ENCODE measurements around the gene CMTM7. TPM values are rescaled to one million over a fixed set of nuclear protein-coding genes. Genes with fewer than 3 reads are reported as not detected.

Gene CMTM7
- total RNA-seq, 1 donor from 2014 or later = 83.0 TPM

GRCh38 chr3:32411442-32411841 lies 19.8 kb downstream of the CMTM7 start:
- DNase-seq (ENCODE audit: extremely low read depth, low read depth, low spot score) = no peak

DNA sequence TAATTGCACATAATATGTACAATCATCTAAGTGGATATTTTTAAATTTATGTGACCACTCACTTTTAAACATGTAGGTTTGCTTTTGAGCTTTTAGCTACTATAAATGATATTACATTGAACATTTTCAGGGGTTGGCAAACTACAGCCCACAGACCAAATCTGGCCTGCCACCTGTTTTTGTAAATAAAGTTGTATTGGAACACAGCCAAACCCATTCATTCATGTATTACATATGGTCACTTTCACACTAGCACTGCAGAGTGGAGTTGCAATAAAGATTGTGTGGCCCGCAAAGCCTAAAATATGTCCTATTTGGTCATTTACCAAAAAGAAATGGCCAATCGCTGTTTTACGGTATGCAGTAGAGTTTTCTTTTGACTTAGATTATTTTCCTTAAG lies 21.2 kb downstream of the CMTM7 start:
- DNase-seq (ENCODE audit: extremely low read depth, low read depth, low spot score) = no peak

DNA sequence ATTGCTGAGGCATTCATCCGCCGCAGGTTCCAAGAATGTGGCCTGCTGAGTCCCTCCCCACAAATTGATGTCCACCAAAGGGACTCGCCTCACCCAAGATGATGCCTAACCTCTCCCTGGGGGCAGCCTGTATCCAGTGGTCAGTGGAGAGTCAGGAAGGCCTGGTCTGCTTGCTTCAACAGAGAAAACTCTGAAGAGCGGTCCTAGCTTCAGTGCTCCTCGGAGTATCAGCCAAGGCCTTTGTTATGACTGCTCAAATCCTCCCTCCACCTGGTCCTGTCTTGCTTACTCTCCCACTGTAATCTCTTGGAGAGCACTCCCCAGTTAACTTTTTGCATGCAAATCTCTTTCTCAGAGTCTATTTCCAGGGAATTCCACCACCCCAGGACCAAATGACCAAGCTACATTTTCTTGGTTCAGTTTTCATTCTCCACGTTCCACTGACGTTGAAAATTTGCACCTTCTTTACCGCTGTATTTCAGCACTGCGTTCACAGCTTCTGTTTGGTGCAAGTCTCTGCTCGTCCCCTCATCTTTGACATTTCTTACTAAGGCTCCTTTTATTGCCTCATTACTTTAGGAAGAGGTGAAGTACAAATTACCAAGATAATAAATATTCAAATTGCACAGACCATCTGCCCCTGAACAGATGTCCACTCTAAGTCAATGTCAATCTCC lies 22.3 kb downstream of the CMTM7 start:
- DNase-seq (ENCODE audit: extremely low read depth, low read depth, low spot score) = no peak

DNA sequence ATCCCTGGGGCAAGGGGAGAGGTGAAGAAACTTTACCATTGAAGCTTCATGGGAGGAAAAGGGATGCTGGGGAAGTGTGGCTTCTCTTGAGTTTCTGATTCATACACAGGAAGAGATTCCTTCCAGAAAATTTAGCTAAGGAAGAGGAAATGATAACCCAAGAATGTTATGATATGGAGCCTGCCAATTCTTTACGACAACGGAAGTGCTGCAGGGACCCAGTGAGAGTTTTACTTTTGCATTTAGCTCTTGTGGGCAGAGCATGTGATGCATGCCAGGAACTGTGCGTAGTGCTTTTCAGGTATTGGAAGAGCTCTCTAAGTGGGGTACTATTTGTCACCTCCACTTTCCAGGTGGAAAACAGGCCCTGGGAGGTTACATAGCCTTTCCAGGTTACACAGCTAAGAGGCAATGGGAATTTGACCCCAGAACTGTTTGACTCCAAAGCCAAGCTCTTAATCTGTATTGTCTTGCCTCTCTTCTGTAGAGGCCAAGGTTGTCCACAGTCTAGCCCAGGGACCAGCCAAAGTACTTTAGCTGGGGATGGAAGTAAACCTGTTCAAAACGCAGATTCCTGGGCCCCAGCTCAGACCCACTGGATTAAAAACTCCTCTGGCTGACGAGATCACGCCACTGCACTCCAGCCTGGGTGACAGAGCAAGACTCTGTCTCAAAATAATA lies 23.0 kb downstream of the CMTM7 start:
- peak; percentile 93 for DNase-seq (ENCODE audit: extremely low read depth, low read depth, low spot score)

- no peak for DNase-seq (ENCODE audit: extremely low read depth, low read depth, low spot score)
Observed at GRCh38 chr3:32419742-32420125, 28.1 kb downstream of the CMTM7 start.

DNA sequence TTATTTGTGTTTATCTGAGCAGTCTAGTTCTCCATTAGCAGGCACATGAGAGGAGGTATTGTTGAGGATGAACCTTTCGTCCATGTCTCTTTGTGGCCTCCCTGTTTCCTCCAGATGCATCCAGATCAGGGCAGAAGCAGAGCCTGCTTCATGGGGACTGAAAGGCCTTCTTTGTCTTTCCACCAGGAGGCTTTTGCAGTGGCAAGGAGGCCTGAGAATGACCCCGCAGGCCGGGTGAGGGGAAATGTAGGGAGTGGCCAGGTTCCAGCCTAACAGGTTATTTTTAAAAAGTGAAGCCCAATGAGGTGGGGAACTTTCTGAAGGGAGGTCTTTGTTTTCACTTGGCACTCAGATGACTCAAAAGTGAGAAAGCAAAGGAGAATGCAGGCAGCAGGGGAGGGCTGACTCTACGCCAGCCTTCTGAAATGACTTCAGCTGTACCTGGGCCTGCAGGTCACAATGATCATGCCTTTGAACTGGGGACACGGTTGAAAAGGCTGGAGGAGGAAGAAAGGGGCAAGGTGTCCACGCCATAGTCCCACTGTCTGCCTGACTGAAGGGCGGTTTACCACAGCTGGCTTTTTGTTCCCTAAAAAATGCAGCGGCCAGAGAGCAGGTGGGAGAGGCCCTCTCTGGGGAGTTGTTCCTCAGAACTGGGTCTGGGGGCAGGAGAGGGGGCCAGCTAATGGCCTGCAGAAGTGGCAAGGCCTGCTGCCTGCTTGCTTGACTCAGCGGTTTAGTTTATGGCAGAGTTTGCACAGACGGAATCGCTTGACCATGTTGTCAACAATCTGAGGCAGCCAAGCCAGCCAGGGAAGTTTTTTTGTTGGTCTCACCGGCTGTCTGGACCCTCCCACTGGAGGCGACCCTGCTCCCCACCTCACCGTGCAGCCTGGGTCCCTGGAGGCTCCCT lies 28.7 kb downstream of the CMTM7 start:
- no peak for DNase-seq (ENCODE audit: extremely low read depth, low read depth, low spot score)

DNA sequence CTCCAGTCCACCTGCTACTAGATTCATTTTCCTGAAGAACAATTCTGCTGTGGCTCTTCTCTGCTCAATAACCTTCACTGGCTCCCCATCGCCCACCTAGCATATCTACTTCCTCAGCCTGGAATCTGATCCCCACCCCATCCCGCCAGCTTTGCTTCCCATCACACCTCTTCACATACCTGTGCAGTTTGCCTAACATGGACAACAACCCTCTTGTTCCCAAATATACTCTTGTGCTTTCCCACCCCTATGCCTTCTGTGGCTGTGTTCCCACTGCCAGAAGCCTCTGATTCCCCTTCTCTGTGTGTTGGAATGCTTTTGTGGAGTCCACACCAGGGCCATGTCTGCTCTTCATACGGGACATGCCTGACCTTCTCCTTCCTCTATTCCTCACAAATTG lies 29.5 kb downstream of the CMTM7 start:
- DNase-seq (ENCODE audit: extremely low read depth, low read depth, low spot score) = no peak

DNA sequence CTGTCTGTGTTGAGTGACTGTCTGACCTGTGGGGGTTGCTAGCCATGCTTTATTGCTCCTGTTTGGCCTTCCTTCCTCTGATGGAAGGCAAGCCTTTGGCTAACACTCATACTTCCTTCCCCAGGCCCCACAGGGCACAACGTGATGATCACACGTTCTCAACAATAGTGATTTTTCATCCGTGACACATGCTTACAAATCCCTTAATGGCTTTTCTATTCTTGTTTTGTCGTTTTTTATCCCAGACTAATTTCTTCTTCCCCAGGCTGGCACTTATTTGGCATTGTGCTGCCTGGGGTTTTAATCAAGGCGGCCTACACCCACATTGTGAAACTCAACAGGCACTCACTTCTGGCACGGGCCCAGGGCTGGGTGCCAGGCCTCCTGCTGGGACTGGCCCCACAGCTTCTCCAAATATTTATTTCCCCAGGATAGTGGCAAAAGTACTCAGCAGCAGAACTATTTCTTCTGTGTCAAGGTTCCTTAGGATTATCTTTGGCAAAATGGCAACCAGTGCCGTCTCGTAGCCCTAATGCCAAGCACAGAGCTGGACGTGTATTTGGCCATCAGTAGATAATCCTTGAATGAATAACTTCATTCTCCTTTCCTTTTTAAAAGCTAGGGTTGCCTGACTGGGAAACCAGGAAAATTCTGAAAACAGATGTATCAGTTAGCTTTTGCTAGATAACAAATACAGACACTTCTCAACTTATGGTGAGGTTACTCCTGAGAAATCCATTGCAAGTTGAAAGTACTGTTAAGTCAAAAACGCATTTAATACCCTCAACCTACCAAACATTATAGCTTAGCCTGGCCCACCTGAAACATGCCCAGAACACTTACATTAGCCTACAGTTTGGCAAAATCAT lies 30.6 kb downstream of the CMTM7 start:
- peak; percentile 82 for DNase-seq (ENCODE audit: extremely low read depth, low read depth, low spot score)

- DNase-seq (ENCODE audit: extremely low read depth, low read depth, low spot score) = no peak
Observed at GRCh38 chr3:32422943-32423342, 31.3 kb downstream of the CMTM7 start.

- DNase-seq (ENCODE audit: extremely low read depth, low read depth, low spot score) = no peak
Observed at GRCh38 chr3:32423534-32423933, 31.9 kb downstream of the CMTM7 start.

- DNase-seq (ENCODE audit: extremely low read depth, low read depth, low spot score) = no peak
Observed at GRCh38 chr3:32423956-32424557, 32.4 kb downstream of the CMTM7 start.

- DNase-seq (ENCODE audit: extremely low read depth, low read depth, low spot score) = no peak
Observed at GRCh38 chr3:32424581-32425250, 33.1 kb downstream of the CMTM7 start.

- DNase-seq (ENCODE audit: extremely low read depth, low read depth, low spot score) = no peak
Observed at GRCh38 chr3:32428092-32429068, 36.7 kb downstream of the CMTM7 start.

GRCh38 chr3:32430900-32431299 lies 39.2 kb downstream of the CMTM7 start:
- no peak for DNase-seq (ENCODE audit: extremely low read depth, low read depth, low spot score)

DNA sequence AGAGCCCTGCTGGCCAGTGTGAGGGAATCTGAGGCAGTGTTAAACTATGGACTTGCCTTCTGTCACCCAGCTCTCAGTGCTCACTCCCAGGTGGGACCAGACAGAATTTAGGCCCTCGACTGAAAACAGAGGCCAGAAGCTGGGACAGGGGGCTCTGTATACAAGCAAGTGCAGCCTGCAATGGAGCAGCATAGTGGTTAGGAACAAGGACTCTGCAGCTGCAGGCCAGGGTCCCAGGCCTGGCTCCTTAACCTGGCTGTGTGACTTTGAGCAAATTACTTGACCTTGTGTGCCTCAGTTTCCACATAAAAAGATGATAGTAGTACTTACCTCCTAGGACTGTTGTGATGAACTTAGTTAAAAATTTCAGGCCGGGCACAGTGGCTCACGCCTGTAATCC lies 39.8 kb downstream of the CMTM7 start:
- no peak for DNase-seq (ENCODE audit: extremely low read depth, low read depth, low spot score)

DNA sequence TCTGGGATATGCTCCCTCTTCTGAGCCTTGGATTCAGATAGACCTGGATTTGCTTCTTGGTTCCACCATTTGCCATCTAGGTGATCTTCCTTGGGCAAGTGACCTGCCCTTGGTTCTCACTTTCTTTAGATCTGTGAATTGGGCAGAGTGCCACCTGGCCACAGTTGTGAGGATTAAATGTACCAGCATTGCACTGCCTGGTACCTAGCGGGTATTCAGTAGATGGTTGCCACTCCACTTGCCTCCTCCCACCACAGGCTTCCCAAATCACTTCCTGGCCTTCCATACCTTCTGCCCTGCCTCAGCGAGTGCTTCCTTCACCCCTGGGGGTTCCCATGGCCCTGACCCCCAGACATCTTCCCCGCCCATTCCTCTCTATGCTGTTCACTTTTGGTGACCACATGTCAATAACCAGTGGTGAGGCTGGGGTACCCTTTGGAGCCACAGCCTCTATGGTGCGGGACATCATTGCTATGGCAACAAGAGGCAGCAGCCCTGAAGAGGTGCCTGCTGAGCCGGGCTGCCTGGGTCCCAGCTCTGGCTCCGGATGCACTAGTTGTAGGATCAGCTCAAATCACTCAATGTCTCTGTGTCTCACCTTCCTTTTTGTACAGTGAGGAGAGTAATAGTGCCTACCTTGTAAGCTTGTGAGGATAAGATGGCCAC lies 40.5 kb downstream of the CMTM7 start:
- no peak for DNase-seq (ENCODE audit: extremely low read depth, low read depth, low spot score)

GRCh38 chr3:32432711-32433530 lies 41.3 kb downstream of the CMTM7 start:
- DNase-seq (ENCODE audit: extremely low read depth, low read depth, low spot score) = no peak

All from glomerular endothelial cell (primary cell).